ENCODE results near the gene SEC31A.

Gene SEC31A

GRCh38 chr4:82899374-82900065, 8.6 kb upstream of the SEC31A start:
- no peak overlapping the region for H2BK120ac ChIP-seq (ENCODE audit: low read depth, low read length)
- no peak overlapping the region for H2BK12ac ChIP-seq (ENCODE audit: low read length in 2 of 2)
- peak overlapping the region; percentile 36 for H2BK5ac ChIP-seq (ENCODE audit: low read depth, low read length, poor library complexity, severe bottlenecking)
- H3K27ac ChIP-seq (ENCODE audit: low read length, poor library complexity, severe bottlenecking), result peak overlapping the region; percentile 90
- H2BK15ac ChIP-seq (ENCODE audit: low read depth, poor library complexity, severe bottlenecking), result no peak overlapping the region
- H3K9ac ChIP-seq (ENCODE audit: low read length), result peak overlapping the region; percentile 93
- no peak overlapping the region for H2AFZ ChIP-seq (ENCODE audit: low read depth, low read length)
- 3% methylated on average over 4 of the region's 4 CpGs for WGBS
- peaks cover 3 to 26% of the 10 kb centered on the region in 2 experiments for H3K36me3 ChIP-seq (ENCODE audit: control insufficient read depth in 1 of 2, insufficient read depth in 2 of 2, low read depth in 1 of 2, low read length in 2 of 2)
- peak overlapping the region in 1 of 2 experiments; percentile 35 for H3K4ac ChIP-seq (ENCODE audit: low read depth in 1 of 2, low read length in 2 of 2)
- no peaks in the 10 kb centered on the region for H3K27me3 ChIP-seq (ENCODE audit: control insufficient read depth in 1 of 2, insufficient read depth in 1 of 2, low read length in 2 of 2)
- H3K4me2 ChIP-seq (ENCODE audit: low read length, poor library complexity, severe bottlenecking), result peak overlapping the region; percentile 82
- DNase-seq, result peak; percentile 37
- H3K18ac ChIP-seq (ENCODE audit: low read depth in 1 of 2, low read length in 2 of 2), result peak overlapping the region in 1 of 2 experiments; percentile 45
- H2AK5ac ChIP-seq (ENCODE audit: low read length, severe bottlenecking), result no peak overlapping the region
- peak overlapping the region; percentile 65 to 96 for H3K4me3 ChIP-seq (ENCODE audit: insufficient read depth in 1 of 2, low read depth in 1 of 2, low read length in 2 of 2)
- no peak overlapping the region for H3K14ac ChIP-seq (ENCODE audit: low read length in 2 of 2)
- H3K9me3 ChIP-seq (ENCODE audit: control insufficient read depth, low read length), result no peaks in the 10 kb centered on the region
- H3K79me1 ChIP-seq (replicated peaks; ENCODE audit: low read length, poor library complexity, severe bottlenecking), result peaks cover 6% of the 10 kb centered on the region
- no peak overlapping the region for H3K23ac ChIP-seq (ENCODE audit: low read length in 2 of 2)
- no peaks in the 10 kb centered on the region for H3K4me1 ChIP-seq (ENCODE audit: control insufficient read depth, insufficient read depth, low read depth, low read length)
- no peak overlapping the region for H4K8ac ChIP-seq (ENCODE audit: low read length)
- no peak overlapping the region for H4K91ac ChIP-seq (ENCODE audit: low read length)

GRCh38 chr4:82898322-82899243, 7.6 kb upstream of the SEC31A start:
- Histone ChIP-seq H2BK12ac (ENCODE audit: low read length in 2 of 2) (no peak overlapping the region), H3K9me3 (ENCODE audit: control insufficient read depth, low read length) (no peaks in the 10 kb centered on the region), H3K18ac (ENCODE audit: low read depth in 1 of 2, low read length in 2 of 2) (no peak overlapping the region), H3K27ac (ENCODE audit: low read length, poor library complexity, severe bottlenecking) (peak overlapping the region; percentile 35), H3K79me1 (replicated peaks; ENCODE audit: low read length, poor library complexity, severe bottlenecking) (peaks cover 6% of the 10 kb centered on the region), H2AK5ac (ENCODE audit: low read length, severe bottlenecking) (no peak overlapping the region), H3K4me3 (ENCODE audit: insufficient read depth in 1 of 2, low read depth in 1 of 2, low read length in 2 of 2) (peak overlapping the region in 1 of 2 experiments; percentile 96), H3K23ac (ENCODE audit: low read length in 2 of 2) (no peak overlapping the region), H2AFZ (ENCODE audit: low read depth, low read length) (no peak overlapping the region), H3K4me2 (ENCODE audit: low read length, poor library complexity, severe bottlenecking) (peak overlapping the region; percentile 51), H2BK5ac (ENCODE audit: low read depth, low read length, poor library complexity, severe bottlenecking) (no peak overlapping the region), H3K36me3 (ENCODE audit: control insufficient read depth in 1 of 2, insufficient read depth in 2 of 2, low read depth in 1 of 2, low read length in 2 of 2) (peaks cover 3 to 35% of the 10 kb centered on the region in 2 experiments), H3K27me3 (ENCODE audit: control insufficient read depth in 1 of 2, insufficient read depth in 1 of 2, low read length in 2 of 2) (no peaks in the 10 kb centered on the region), H3K4ac (ENCODE audit: low read depth in 1 of 2, low read length in 2 of 2) (no peak overlapping the region), H3K9ac (ENCODE audit: low read length) (peak overlapping the region; percentile 93), H3K14ac (ENCODE audit: low read length in 2 of 2) (no peak overlapping the region), H4K91ac (ENCODE audit: low read length) (no peak overlapping the region), H3K4me1 (ENCODE audit: control insufficient read depth, insufficient read depth, low read depth, low read length) (no peaks in the 10 kb centered on the region), H2BK120ac (ENCODE audit: low read depth, low read length) (no peak overlapping the region), H4K8ac (ENCODE audit: low read length) (no peak overlapping the region), H2BK15ac (ENCODE audit: low read depth, poor library complexity, severe bottlenecking) (no peak overlapping the region)
- 0% methylated on average over 1 of the region's 7 CpGs for WGBS
- DNase-seq, result peak; percentile 92

GRCh38 chr4:82896755-82897154, 5.8 kb upstream of the SEC31A start:
- peak overlapping the region in 1 of 2 experiments; percentile 96 for H3K4me3 ChIP-seq (ENCODE audit: insufficient read depth in 1 of 2, low read depth in 1 of 2, low read length in 2 of 2)
- H3K36me3 ChIP-seq (ENCODE audit: control insufficient read depth in 1 of 2, insufficient read depth in 2 of 2, low read depth in 1 of 2, low read length in 2 of 2), result peaks cover 6 to 43% of the 10 kb centered on the region in 2 experiments
- H2BK15ac ChIP-seq (ENCODE audit: low read depth, poor library complexity, severe bottlenecking), result no peak overlapping the region
- H3K9ac ChIP-seq (ENCODE audit: low read length), result peak overlapping the region; percentile 93
- no peak overlapping the region for H3K14ac ChIP-seq (ENCODE audit: low read length in 2 of 2)
- WGBS, result 98% methylated on average over 1 of the region's 1 CpG
- DNase-seq, result no peak
- no peak overlapping the region for H2BK5ac ChIP-seq (ENCODE audit: low read depth, low read length, poor library complexity, severe bottlenecking)
- no peak overlapping the region for H2BK12ac ChIP-seq (ENCODE audit: low read length in 2 of 2)
- peaks cover 5% of the 10 kb centered on the region for H3K79me1 ChIP-seq (replicated peaks; ENCODE audit: low read length, poor library complexity, severe bottlenecking)
- no peak overlapping the region for H4K8ac ChIP-seq (ENCODE audit: low read length)
- H3K27ac ChIP-seq (ENCODE audit: low read length, poor library complexity, severe bottlenecking), result no peak overlapping the region
- H3K23ac ChIP-seq (ENCODE audit: low read length in 2 of 2), result no peak overlapping the region
- H2AFZ ChIP-seq (ENCODE audit: low read depth, low read length), result no peak overlapping the region
- no peak overlapping the region for H3K4me2 ChIP-seq (ENCODE audit: low read length, poor library complexity, severe bottlenecking)
- no peak overlapping the region for H3K18ac ChIP-seq (ENCODE audit: low read depth in 1 of 2, low read length in 2 of 2)
- no peak overlapping the region for H2AK5ac ChIP-seq (ENCODE audit: low read length, severe bottlenecking)
- no peaks in the 10 kb centered on the region for H3K27me3 ChIP-seq (ENCODE audit: control insufficient read depth in 1 of 2, insufficient read depth in 1 of 2, low read length in 2 of 2)
- H4K91ac ChIP-seq (ENCODE audit: low read length), result no peak overlapping the region
- no peaks in the 10 kb centered on the region for H3K4me1 ChIP-seq (ENCODE audit: control insufficient read depth, insufficient read depth, low read depth, low read length)
- H2BK120ac ChIP-seq (ENCODE audit: low read depth, low read length), result no peak overlapping the region
- H3K4ac ChIP-seq (ENCODE audit: low read depth in 1 of 2, low read length in 2 of 2), result no peak overlapping the region
- H3K9me3 ChIP-seq (ENCODE audit: control insufficient read depth, low read length), result no peaks in the 10 kb centered on the region

GRCh38 chr4:82893942-82894341, 3.0 kb upstream of the SEC31A start:
- H3K9ac ChIP-seq (ENCODE audit: low read length), result no peak overlapping the region
- H2BK5ac ChIP-seq (ENCODE audit: low read depth, low read length, poor library complexity, severe bottlenecking), result no peak overlapping the region
- H3K36me3 ChIP-seq (ENCODE audit: control insufficient read depth in 1 of 2, insufficient read depth in 2 of 2, low read depth in 1 of 2, low read length in 2 of 2), result peaks cover 6 to 43% of the 10 kb centered on the region in 2 experiments
- H3K9me3 ChIP-seq (ENCODE audit: control insufficient read depth, low read length), result no peaks in the 10 kb centered on the region
- H4K91ac ChIP-seq (ENCODE audit: low read length), result no peak overlapping the region
- no peak overlapping the region for H3K4me2 ChIP-seq (ENCODE audit: low read length, poor library complexity, severe bottlenecking)
- no peak for DNase-seq
- H2BK120ac ChIP-seq (ENCODE audit: low read depth, low read length), result no peak overlapping the region
- H3K27me3 ChIP-seq (ENCODE audit: control insufficient read depth in 1 of 2, insufficient read depth in 1 of 2, low read length in 2 of 2), result no peaks in the 10 kb centered on the region
- no peak overlapping the region for H2BK12ac ChIP-seq (ENCODE audit: low read length in 2 of 2)
- H3K4me1 ChIP-seq (ENCODE audit: control insufficient read depth, insufficient read depth, low read depth, low read length), result no peaks in the 10 kb centered on the region
- no peak overlapping the region for H3K18ac ChIP-seq (ENCODE audit: low read depth in 1 of 2, low read length in 2 of 2)
- H3K4me3 ChIP-seq (ENCODE audit: insufficient read depth in 1 of 2, low read depth in 1 of 2, low read length in 2 of 2), result no peak overlapping the region
- no peak overlapping the region for H3K4ac ChIP-seq (ENCODE audit: low read depth in 1 of 2, low read length in 2 of 2)
- no peak overlapping the region for H3K27ac ChIP-seq (ENCODE audit: low read length, poor library complexity, severe bottlenecking)
- H3K23ac ChIP-seq (ENCODE audit: low read length in 2 of 2), result no peak overlapping the region
- peaks cover 5% of the 10 kb centered on the region for H3K79me1 ChIP-seq (replicated peaks; ENCODE audit: low read length, poor library complexity, severe bottlenecking)
- no peak overlapping the region for H4K8ac ChIP-seq (ENCODE audit: low read length)
- H3K14ac ChIP-seq (ENCODE audit: low read length in 2 of 2), result no peak overlapping the region
- 92% methylated on average over 3 of the region's 3 CpGs for WGBS
- H2BK15ac ChIP-seq (ENCODE audit: low read depth, poor library complexity, severe bottlenecking), result no peak overlapping the region
- H2AFZ ChIP-seq (ENCODE audit: low read depth, low read length), result no peak overlapping the region
- H2AK5ac ChIP-seq (ENCODE audit: low read length, severe bottlenecking), result no peak overlapping the region

All from mesenchymal stem cell (in vitro differentiated cells and primary cell).